Natural killer cell (primary cell): Measurements from ENCODE around the gene CYP3A7. TPM values are rescaled to one million over a fixed set of nuclear protein-coding genes. Genes with fewer than 3 reads are reported as not detected.

Source experiments
- ATAC-seq, 3 donors: fragments of 150-1000 bp in 2 of 3; fragments of 200-7000 bp in 1 of 3; cut with Tn5 transposase; 1 replicate in 1 of 3; 2 replicates in 2 of 3; pipeline ENCODE4 v1.10.0; 2021; ENCODE audit warnings: mild to moderate bottlenecking in 2 of 3, moderate library complexity in 2 of 3
- DNase-seq, 2 donors: peaks; one replicate each; pipeline versions ENCODE4 v3.0.0 to v3.0.0-alpha.2; 2013 to 2021; ENCODE audit warnings: mixed read lengths in 1 of 2
- H3K27ac ChIP-seq: one replicate; pipeline ENCODE4 v1.5.1; 2013; ENCODE audit warnings: mild to moderate bottlenecking, low read length
- H3K27me3 ChIP-seq: one replicate; pipeline ENCODE4 v1.6.1; 2013; ENCODE audit warnings: low read length; ENCODE audit not compliant: control insufficient read depth, insufficient read depth
- H3K36me3 ChIP-seq: one replicate; pipeline ENCODE4 v1.6.1; 2013; ENCODE audit warnings: low read length; ENCODE audit not compliant: control insufficient read depth, insufficient read depth
- H3K4me1 ChIP-seq: one replicate; pipeline ENCODE4 v1.6.1; 2013; ENCODE audit warnings: low read length; ENCODE audit not compliant: control insufficient read depth, insufficient read depth
- H3K4me3 ChIP-seq: one replicate; pipeline ENCODE4 v1.5.1; 2013; ENCODE audit warnings: low read length
- H3K9me3 ChIP-seq: one replicate; pipeline ENCODE4 v1.6.1; 2013; ENCODE audit warnings: low read length; ENCODE audit not compliant: control insufficient read depth, insufficient read depth
- H3K27ac Mint-ChIP-seq, 2 donors: one replicate each; pipeline ENCODE4 v1.8.0; 2022; ENCODE audit warnings: mild to moderate bottlenecking in 2 of 2, mixed read lengths in 2 of 2, moderate library complexity in 1 of 2
- H3K27me3 Mint-ChIP-seq, 2 donors: one replicate each; pipeline ENCODE4 v1.8.0; 2022; ENCODE audit warnings: low read depth in 2 of 2, mixed read lengths in 2 of 2
- H3K36me3 Mint-ChIP-seq: one replicate; pipeline ENCODE4 v1.8.0; 2022; ENCODE audit warnings: mixed read lengths
- H3K4me1 Mint-ChIP-seq, 2 donors: one replicate each; pipeline ENCODE4 v1.8.0; 2022; ENCODE audit warnings: mixed read lengths in 2 of 2
- H3K4me3 Mint-ChIP-seq: one replicate; pipeline ENCODE4 v1.8.0; 2022; ENCODE audit warnings: mild to moderate bottlenecking, moderate library complexity, mixed read lengths
- H3K9me3 Mint-ChIP-seq, 2 donors: one replicate each; pipeline ENCODE4 v1.8.0; 2022; ENCODE audit warnings: mixed read lengths in 2 of 2
- CTCF ChIP-seq: fragments of 200-600 bp; IDR thresholded peaks from one replicate; pipeline ENCODE4 v1.8.0; 2022; ENCODE audit warnings: antibody characterized with exemption
- WGBS: methylation state at CpG from one replicate; pipeline ENCODE4 v1.1.7; 2013; ENCODE audit warnings: missing lambda C conversion rate; ENCODE audit not compliant: insufficient coverage; 5-methylcytosine and 5-hydroxymethylcytosine counted together
- intact Hi-C: fragments of 100-400 bp; cut with micrococcal nuclease; formaldehyde crosslinking; loops from one replicate; pipeline ENCODE4 v1.14.2; 2022
- total RNA-seq, 4 donors: library from RNA; stranded (reverse); fragments of 120-200 nt in 1 of 4; gene quantifications; one replicate each; pipeline versions ENCODE4 v1.2.3 to v1.2.4, GENCODE V29; 2013 to 2022

Gene CYP3A7
- total RNA-seq, 3 donors from 2014 or later (not counting 1 experiment from before 2014, with no cell fraction given): not detected

GRCh38 chr7:99677648-99678045 lies 57.3 kb downstream of the CYP3A7 start:
- Histone ChIP-seq H3K4me1 (no peaks in the 10 kb centered on the region), H3K27ac (no peak overlapping the region), H3K36me3 (no peaks in the 10 kb centered on the region), H3K9me3 (no peaks in the 10 kb centered on the region), H3K27me3 (no peaks in the 10 kb centered on the region), H3K4me3 (no peak overlapping the region)
- intact Hi-C loops: no loop called here
- Mint-ChIP-seq H3K36me3 (peaks cover 5% of the 10 kb centered on the region), H3K4me3 (no peak overlapping the region), H3K4me1 (peaks cover 0 to 6% of the 10 kb centered on the region in 2 donors), H3K27me3 (peaks cover 0 to 11% of the 10 kb centered on the region in 2 donors), H3K27ac (no peak overlapping the region), H3K9me3 (no peaks in the 10 kb centered on the region)
- 90% methylated on average over 2 of the region's 2 CpGs for WGBS
- TF ChIP-seq CTCF: no peak
- ATAC-seq (no peak), DNase-seq (no peak)

GRCh38 chr7:99677013-99677647 lies 57.9 kb downstream of the CYP3A7 start:
- WGBS: 86% methylated on average over 4 of the region's 4 CpGs
- Histone ChIP-seq H3K9me3 (no peaks in the 10 kb centered on the region), H3K27me3 (no peaks in the 10 kb centered on the region), H3K36me3 (no peaks in the 10 kb centered on the region), H3K27ac (no peak overlapping the region), H3K4me3 (no peak overlapping the region), H3K4me1 (no peaks in the 10 kb centered on the region)
- Mint-ChIP-seq H3K27ac (no peak overlapping the region), H3K4me1 (peaks cover 0 to 6% of the 10 kb centered on the region in 2 donors), H3K9me3 (no peaks in the 10 kb centered on the region), H3K4me3 (no peak overlapping the region), H3K27me3 (peaks cover 0 to 5% of the 10 kb centered on the region in 2 donors), H3K36me3 (no peaks in the 10 kb centered on the region)
- intact Hi-C loops: no loop called here
- DNase-seq (no peak), ATAC-seq (no peak)
- TF ChIP-seq CTCF: no peak

- intact Hi-C loops: no loop called here
- H3K4me3 ChIP-seq: no peak overlapping the region
- no peak for ATAC-seq
- H3K9me3 ChIP-seq: no peaks in the 10 kb centered on the region
- 81% methylated on average over 2 of the region's 2 CpGs for WGBS
- H3K4me3 Mint-ChIP-seq: no peak overlapping the region
- H3K36me3 Mint-ChIP-seq: no peaks in the 10 kb centered on the region
- H3K27ac Mint-ChIP-seq: no peak overlapping the region
- no peak for TF ChIP-seq CTCF
- no peaks in the 10 kb centered on the region for H3K27me3 Mint-ChIP-seq
- peaks cover 0 to 6% of the 10 kb centered on the region in 2 donors for H3K4me1 Mint-ChIP-seq
- no peaks in the 10 kb centered on the region for H3K4me1 ChIP-seq
- peak in 1 of 2 donors; percentile 18 for DNase-seq
- H3K27ac ChIP-seq: no peak overlapping the region
- no peaks in the 10 kb centered on the region for H3K36me3 ChIP-seq
- no peaks in the 10 kb centered on the region for H3K9me3 Mint-ChIP-seq
- no peaks in the 10 kb centered on the region for H3K27me3 ChIP-seq
Measured at GRCh38 chr7:99674995-99675742, 59.8 kb downstream of the CYP3A7 start.
